Peyer's patch (tissue), 4 donors: ENCODE results near the gene ELMO1. TPM values are rescaled to one million over a fixed set of nuclear protein-coding genes. Genes with fewer than 3 reads are reported as not detected.

ENCODE experiments used
- DNase-seq, 3 donors: peaks; one replicate each; pipeline ENCODE4 v3.0.0-alpha.2; 2017 to 2019
- H3K27ac ChIP-seq, 4 donors: fragments of 200-600 bp; sonication (generic); one replicate each; pipeline ENCODE4 v1.5.1; 2016 to 2019
- H3K27me3 ChIP-seq, 2 donors: fragments of 200-600 bp; sonication (generic); one replicate each; pipeline ENCODE4 v1.5.1; 2019
- H3K36me3 ChIP-seq, 3 donors: fragments of 200-600 bp; sonication (generic); one replicate each; pipeline ENCODE4 v1.5.1; 2016 to 2019
- H3K4me1 ChIP-seq, 4 donors: fragments of 200-600 bp; sonication (generic); one replicate each; pipeline ENCODE4 v1.5.1; 2016 to 2019
- H3K4me3 ChIP-seq, 4 donors: fragments of 200-600 bp; sonication (generic); 1 replicate in 3 of 4; 2 replicates in 1 of 4; pipeline ENCODE4 v1.5.1; 2016 to 2019; ENCODE audit warnings: mild to moderate bottlenecking in 1 of 4
- H3K9me3 ChIP-seq, 4 donors: fragments of 200-600 bp; sonication (generic); one replicate each; pipeline ENCODE4 v1.5.1; 2016 to 2019; ENCODE audit warnings: mild to moderate bottlenecking in 1 of 4
- POLR2A ChIP-seq, 2 donors: fragments of 450-650 bp; IDR thresholded peaks; one replicate each; pipeline ENCODE4 v1.5.1; 2017; ENCODE audit warnings: antibody characterized with exemption in 2 of 2, mild to moderate bottlenecking in 2 of 2, moderate library complexity in 2 of 2
- total RNA-seq, 4 donors: library from RNA; depleted of rRNA; stranded (reverse); fragments of >200 nt; gene quantifications; one replicate each; pipeline ENCODE4 v1.1.0, GENCODE V29; 2016
- TF ChIP-seq, protein P1 (sequence below), 6 experiments: fragments of 450-650 bp in 4 of 6; fragments of 200-600 bp in 2 of 6; sonication (generic) in 1 of 6; IDR thresholded peaks; one replicate each; pipeline ENCODE4 v1.5.1; 2017 to 2019; ENCODE audit warnings: antibody characterized with exemption in 6 of 6, mild to moderate bottlenecking in 3 of 6, moderate library complexity in 1 of 6

Gene ELMO1
- total RNA-seq, 4 donors from 2014 or later, result 43.1 to 381 (median 72.2) TPM

DNA sequence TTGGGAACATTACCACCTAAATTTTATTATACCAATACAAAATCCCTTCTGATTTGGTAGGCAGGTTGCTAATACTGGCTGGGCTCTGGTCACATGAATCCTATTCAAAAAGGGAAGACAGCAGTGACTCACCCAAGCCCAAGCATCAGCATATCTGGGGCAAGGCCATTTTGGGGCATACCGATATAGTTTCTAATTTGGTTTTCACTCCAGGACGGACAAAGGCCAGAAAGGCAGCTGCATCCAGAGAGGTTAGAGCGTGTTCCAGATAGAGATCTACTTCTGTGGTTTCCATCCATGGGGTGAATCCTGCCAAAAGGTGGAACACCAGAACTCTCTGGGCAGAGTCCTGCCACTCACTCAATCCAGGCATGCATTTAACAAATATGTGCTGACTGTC, 335.8 kb downstream of the ELMO1 start:
- no peaks in the 10 kb centered on the region for H3K9me3 ChIP-seq
- H3K27me3 ChIP-seq, result no peaks in the 10 kb centered on the region
- no peak overlapping the region for H3K27ac ChIP-seq
- DNase-seq, result no peak
- H3K36me3 ChIP-seq, result no peaks in the 10 kb centered on the region
- TF ChIP-seq, protein P1, sequence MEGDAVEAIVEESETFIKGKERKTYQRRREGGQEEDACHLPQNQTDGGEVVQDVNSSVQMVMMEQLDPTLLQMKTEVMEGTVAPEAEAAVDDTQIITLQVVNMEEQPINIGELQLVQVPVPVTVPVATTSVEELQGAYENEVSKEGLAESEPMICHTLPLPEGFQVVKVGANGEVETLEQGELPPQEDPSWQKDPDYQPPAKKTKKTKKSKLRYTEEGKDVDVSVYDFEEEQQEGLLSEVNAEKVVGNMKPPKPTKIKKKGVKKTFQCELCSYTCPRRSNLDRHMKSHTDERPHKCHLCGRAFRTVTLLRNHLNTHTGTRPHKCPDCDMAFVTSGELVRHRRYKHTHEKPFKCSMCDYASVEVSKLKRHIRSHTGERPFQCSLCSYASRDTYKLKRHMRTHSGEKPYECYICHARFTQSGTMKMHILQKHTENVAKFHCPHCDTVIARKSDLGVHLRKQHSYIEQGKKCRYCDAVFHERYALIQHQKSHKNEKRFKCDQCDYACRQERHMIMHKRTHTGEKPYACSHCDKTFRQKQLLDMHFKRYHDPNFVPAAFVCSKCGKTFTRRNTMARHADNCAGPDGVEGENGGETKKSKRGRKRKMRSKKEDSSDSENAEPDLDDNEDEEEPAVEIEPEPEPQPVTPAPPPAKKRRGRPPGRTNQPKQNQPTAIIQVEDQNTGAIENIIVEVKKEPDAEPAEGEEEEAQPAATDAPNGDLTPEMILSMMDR (IDR thresholded peaks at IDR 0.05), result no peak
- TF ChIP-seq POLR2A (IDR thresholded peaks at IDR 0.05), result no peak
- H3K4me1 ChIP-seq, result peaks cover 0 to 13% (median 0%) of the 10 kb centered on the region in 4 donors
- H3K4me3 ChIP-seq, result no peak overlapping the region

DNA sequence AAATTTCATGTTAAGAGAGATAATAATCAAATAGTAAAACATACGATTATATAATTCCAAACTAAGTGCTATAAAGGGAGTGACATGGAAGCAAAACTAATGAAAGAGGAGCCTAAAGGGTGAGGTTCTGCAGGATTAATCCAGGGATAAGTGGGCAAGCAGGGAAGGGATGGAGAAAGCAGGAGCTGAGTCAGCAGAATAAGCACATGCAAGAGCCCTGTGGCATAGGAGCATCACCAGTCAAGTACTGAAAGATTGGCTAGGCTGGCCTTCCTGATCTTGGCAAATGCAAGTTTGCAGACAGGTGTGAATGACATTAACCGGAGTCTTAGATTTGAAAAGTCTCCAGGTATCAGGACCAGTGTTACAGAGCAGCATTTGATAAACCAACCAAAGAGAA, 336.4 kb downstream of the ELMO1 start:
- no peak overlapping the region for H3K4me3 ChIP-seq
- no peaks in the 10 kb centered on the region for H3K36me3 ChIP-seq
- TF ChIP-seq, protein P1 (IDR thresholded peaks at IDR 0.05), result no peak
- TF ChIP-seq POLR2A (IDR thresholded peaks at IDR 0.05), result no peak
- no peak overlapping the region for H3K27ac ChIP-seq
- no peak for DNase-seq
- H3K4me1 ChIP-seq, result peaks cover 0 to 13% (median 0%) of the 10 kb centered on the region in 4 donors
- no peaks in the 10 kb centered on the region for H3K27me3 ChIP-seq
- H3K9me3 ChIP-seq, result no peaks in the 10 kb centered on the region

DNA sequence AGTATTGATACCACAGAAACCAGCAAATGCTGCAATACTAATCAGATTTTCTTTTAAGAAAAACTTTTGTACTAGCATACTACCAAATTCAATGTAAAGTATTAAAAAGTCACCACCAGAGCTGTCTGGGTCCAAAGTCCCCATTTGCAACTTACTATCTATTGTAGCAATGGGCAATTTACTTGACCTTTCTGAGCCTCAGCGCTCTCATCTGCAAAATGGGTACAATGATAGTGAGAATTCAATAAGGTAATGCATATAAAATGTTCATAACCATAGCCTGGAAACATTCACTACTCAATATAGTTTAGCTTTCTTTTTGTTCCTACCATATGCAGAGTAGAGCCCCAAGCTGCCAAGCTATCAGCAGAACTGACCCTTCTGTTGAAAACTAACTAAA, 337.2 kb downstream of the ELMO1 start:
- Histone ChIP-seq H3K27me3 (no peaks in the 10 kb centered on the region), H3K4me1 (peaks cover 0 to 13% (median 0%) of the 10 kb centered on the region in 4 donors), H3K36me3 (no peaks in the 10 kb centered on the region), H3K4me3 (no peak overlapping the region), H3K27ac (no peak overlapping the region), H3K9me3 (no peaks in the 10 kb centered on the region)
- no peak for TF ChIP-seq POLR2A (IDR thresholded peaks at IDR 0.05)
- TF ChIP-seq, protein P1 (IDR thresholded peaks at IDR 0.05), result no peak
- no peak for DNase-seq

DNA sequence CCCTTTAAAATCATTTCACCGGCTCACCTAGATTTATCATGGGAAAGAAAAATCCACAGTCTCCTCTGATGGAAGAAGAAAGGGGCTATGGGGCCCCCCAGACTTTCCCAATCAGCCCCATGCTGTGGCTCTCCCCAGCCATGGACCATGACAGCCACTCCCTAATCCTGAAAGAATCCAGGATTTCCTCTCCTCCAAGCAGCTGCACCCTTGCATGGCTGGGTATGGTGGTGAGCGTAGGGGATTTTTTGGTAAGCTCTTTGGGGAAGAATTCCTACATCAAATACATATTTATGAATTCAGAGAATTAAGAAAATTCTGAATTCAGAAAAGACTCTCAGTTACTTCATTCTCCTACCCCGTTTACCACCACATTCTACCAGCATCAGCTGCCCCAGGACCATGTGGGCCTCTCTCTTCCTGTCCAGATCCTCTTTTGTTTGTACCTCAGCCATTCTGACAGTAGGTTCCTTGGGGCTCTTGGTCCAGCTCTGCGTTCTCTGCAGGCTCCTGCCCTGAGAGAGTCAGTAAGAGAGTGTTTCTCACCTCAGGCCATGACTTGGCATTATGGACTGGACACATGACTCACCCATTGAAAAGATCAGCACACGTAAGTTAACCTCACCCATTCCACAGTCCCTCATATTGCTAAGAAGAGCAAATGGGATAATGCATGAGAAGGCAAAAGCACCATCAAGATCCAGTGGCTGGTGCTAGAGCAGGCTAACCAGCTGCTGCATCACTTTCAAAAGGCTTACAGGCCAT, 337.8 kb downstream of the ELMO1 start:
- no peaks in the 10 kb centered on the region for H3K9me3 ChIP-seq
- H3K27ac ChIP-seq, result no peak overlapping the region
- no peaks in the 10 kb centered on the region for H3K27me3 ChIP-seq
- peaks cover 0 to 13% (median 0%) of the 10 kb centered on the region in 4 donors for H3K4me1 ChIP-seq
- H3K36me3 ChIP-seq, result no peaks in the 10 kb centered on the region
- no peak for DNase-seq
- TF ChIP-seq POLR2A (IDR thresholded peaks at IDR 0.05), result no peak
- TF ChIP-seq, protein P1 (IDR thresholded peaks at IDR 0.05), result no peak
- no peak overlapping the region for H3K4me3 ChIP-seq

DNA sequence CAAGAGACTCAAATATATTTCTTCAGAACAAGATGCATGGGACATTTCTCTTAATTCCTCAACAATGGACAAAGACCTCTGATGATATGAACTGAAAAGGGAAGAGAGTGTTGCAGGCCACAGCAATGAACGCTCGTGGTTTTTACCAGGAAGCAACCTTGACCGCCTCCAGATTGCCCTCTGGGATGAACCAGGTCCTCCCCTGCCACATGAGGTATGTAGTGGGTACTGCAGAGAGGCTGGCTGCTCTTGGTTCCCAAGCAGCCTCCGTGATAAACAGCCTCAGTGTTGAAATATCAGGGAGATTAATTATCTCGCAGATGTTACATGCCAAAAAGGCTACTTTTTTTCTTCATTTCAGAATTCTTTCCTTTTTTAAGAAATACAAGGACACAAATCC, 338.8 kb downstream of the ELMO1 start:
- TF ChIP-seq POLR2A (IDR thresholded peaks at IDR 0.05), result no peak
- TF ChIP-seq, protein P1 (IDR thresholded peaks at IDR 0.05), result no peak
- H3K4me1 ChIP-seq, result peaks cover 0 to 13% (median 0%) of the 10 kb centered on the region in 4 donors
- no peaks in the 10 kb centered on the region for H3K9me3 ChIP-seq
- no peaks in the 10 kb centered on the region for H3K27me3 ChIP-seq
- H3K4me3 ChIP-seq, result no peak overlapping the region
- DNase-seq, result no peak
- H3K36me3 ChIP-seq, result no peaks in the 10 kb centered on the region
- no peak overlapping the region for H3K27ac ChIP-seq
